H1 (cell line): ENCODE measurements around the gene MRPL40. TPM values are rescaled to one million over a fixed set of nuclear protein-coding genes. Genes with fewer than 3 reads are reported as not detected.

Source experiments
- CTCF ChIA-PET: fragments of 300-600 bp; sonication (Branson Sonifier 250); formaldehyde crosslinking; loops from one replicate; lab custom pipeline; 2021; ENCODE audit not compliant: partially characterized antibody; lab: Charles Lee
- POLR2A ChIA-PET: fragments of 300-600 bp; sonication (Branson Sonifier 250); formaldehyde crosslinking; loops from one replicate; lab custom pipeline; 2021; ENCODE audit warnings: inconsistent platforms; ENCODE audit not compliant: partially characterized antibody; lab: Charles Lee
- DNase-seq, 2 experiments: peaks; one replicate each; pipeline versions ENCODE4 v3.0.0 to v3.0.0-alpha.2; 2010 to 2022; ENCODE audit warnings: low spot score in 2 of 2, low read depth in 1 of 2, mixed read lengths in 1 of 2
- FAIRE-seq: peaks from 2 replicates; lab custom pipeline; 2011; peaks lifted over from hg19 to GRCh38; lab: Jason Lieb, UNC
- H2AFZ ChIP-seq: 2 replicates; pipeline ENCODE4 v1.8.1; 2012; ENCODE audit warnings: low read length, inconsistent platforms
- H2AK5ac ChIP-seq: 2 replicates; pipeline ENCODE4 v1.6.1; 2013; ENCODE audit warnings: low read depth, low read length
- H2BK120ac ChIP-seq: replicated peaks from 2 replicates; pipeline ENCODE3; 2013; ENCODE audit warnings: low read depth, low read length, inconsistent platforms
- H2BK12ac ChIP-seq: 2 replicates; pipeline ENCODE4 v1.6.1; 2013; ENCODE audit warnings: low read depth, low read length
- H2BK15ac ChIP-seq: 2 replicates; pipeline ENCODE4 v1.6.1; 2013; ENCODE audit warnings: low read length
- H2BK20ac ChIP-seq: 2 replicates; pipeline ENCODE4 v1.6.1; 2013; ENCODE audit warnings: low read length
- H2BK5ac ChIP-seq: 2 replicates; pipeline ENCODE4 v1.6.1; 2013; ENCODE audit warnings: low read depth, low read length
- H3K14ac ChIP-seq: 2 replicates; pipeline ENCODE4 v1.6.1; 2013; ENCODE audit warnings: inconsistent platforms; ENCODE audit not compliant: insufficient read length
- H3K18ac ChIP-seq: 2 replicates; pipeline ENCODE4 v1.6.1; 2013; ENCODE audit warnings: low read length; ENCODE audit errors: extremely low read depth
- H3K23ac ChIP-seq: 2 replicates; pipeline ENCODE4 v1.6.1; 2013; ENCODE audit warnings: inconsistent platforms; ENCODE audit not compliant: insufficient read length
- H3K23me2 ChIP-seq: 2 replicates; pipeline ENCODE4 v1.6.1; 2013; ENCODE audit warnings: low read depth, low read length
- H3K27ac ChIP-seq: 2 replicates; pipeline ENCODE4 v1.6.1; 2011; ENCODE audit warnings: low read depth, low read length, inconsistent platforms
- H3K27me3 ChIP-seq, 4 experiments: replicated peaks in 1 of 4; 1 replicate in 1 of 4; 2 replicates in 3 of 4; pipeline versions ENCODE4 v1.6.1 to v1.8.1; 2011 to 2013; ENCODE audit warnings: low read length in 3 of 4, mild to moderate bottlenecking in 3 of 4, inconsistent platforms in 2 of 4, mixed read lengths in 2 of 4, moderate library complexity in 1 of 4; ENCODE audit not compliant: control insufficient read depth in 3 of 4, insufficient read depth in 3 of 4; ENCODE audit errors: extremely low read depth in 1 of 4
- H3K36me3 ChIP-seq, 4 experiments: 2 replicates each; pipeline versions ENCODE4 v1.6.1 to v1.8.1; 2011 to 2013; ENCODE audit warnings: mild to moderate bottlenecking in 4 of 4, low read length in 3 of 4, moderate library complexity in 2 of 4, control low read depth in 1 of 4, inconsistent platforms in 1 of 4; ENCODE audit not compliant: insufficient read depth in 4 of 4, control insufficient read depth in 2 of 4
- H3K4ac ChIP-seq: replicated peaks from 2 replicates; pipeline ENCODE3; 2013; ENCODE audit warnings: low read length, low read depth, mixed read lengths, inconsistent platforms; ENCODE audit not compliant: insufficient read length
- H3K4me1 ChIP-seq, 4 experiments: replicated peaks in 1 of 4; 1 replicate in 1 of 4; 2 replicates in 3 of 4; pipeline versions ENCODE4 v1.6.1 to v1.8.1; 2011 to 2013; ENCODE audit warnings: low read length in 3 of 4, inconsistent platforms in 2 of 4, mixed read lengths in 1 of 4; ENCODE audit not compliant: insufficient read depth in 4 of 4, control insufficient read depth in 3 of 4
- H3K4me2 ChIP-seq, 2 experiments: 2 replicates each; pipeline versions ENCODE4 v1.6.1 to v1.8.1; 2011 to 2013; ENCODE audit warnings: low read depth in 2 of 2, low read length in 2 of 2, control low read depth in 1 of 2, inconsistent platforms in 1 of 2, mild to moderate bottlenecking in 1 of 2; ENCODE audit not compliant: insufficient read depth in 1 of 2
- H3K4me3 ChIP-seq, 4 experiments: fragments of 200-600, 300-600 bp in 1 of 4; sonication (generic), shearing (Covaris generic), sonication (Bioruptor Twin) in 1 of 4; 2 replicates each; pipeline versions ENCODE4 v1.5.1 to v1.8.1; 2011 to 2016; ENCODE audit warnings: low read length in 4 of 4, low read depth in 3 of 4, control low read depth in 2 of 4, inconsistent platforms in 2 of 4, mild to moderate bottlenecking in 2 of 4, mixed read lengths in 1 of 4, moderate library complexity in 1 of 4; ENCODE audit not compliant: insufficient read depth in 2 of 4; ENCODE audit errors: extremely low read depth in 1 of 4
- H3K56ac ChIP-seq: replicated peaks from 2 replicates; pipeline ENCODE3; 2013; ENCODE audit warnings: low read depth, mild to moderate bottlenecking, mixed read lengths, low read length, inconsistent platforms; ENCODE audit not compliant: insufficient read length
- H3K79me1 ChIP-seq: 2 replicates; pipeline ENCODE4 v1.6.1; 2013; ENCODE audit warnings: low read depth, low read length, control low read depth
- H3K79me2 ChIP-seq, 2 experiments: 2 replicates each; pipeline versions ENCODE4 v1.6.1 to v1.8.1; 2012 to 2013; ENCODE audit warnings: low read length in 2 of 2, mild to moderate bottlenecking in 2 of 2, inconsistent platforms in 1 of 2; ENCODE audit not compliant: insufficient read depth in 2 of 2, control insufficient read depth in 1 of 2
- H3K9ac ChIP-seq, 4 experiments: replicated peaks in 1 of 4; 1 replicate in 1 of 4; 2 replicates in 3 of 4; pipeline versions ENCODE4 v1.6.1 to v1.8.1; 2011 to 2013; ENCODE audit warnings: low read depth in 3 of 4, low read length in 3 of 4, control low read depth in 2 of 4, mild to moderate bottlenecking in 2 of 4, moderate library complexity in 2 of 4, inconsistent platforms in 1 of 4; ENCODE audit errors: extremely low read depth in 1 of 4
- H3K9me3 ChIP-seq, 2 experiments: 2 replicates each; pipeline versions ENCODE4 v1.6.1 to v1.8.1; 2012 to 2013; ENCODE audit warnings: mild to moderate bottlenecking in 2 of 2, moderate library complexity in 2 of 2, control low read depth in 1 of 2, inconsistent platforms in 1 of 2, low read depth in 1 of 2, low read length in 1 of 2, mixed read lengths in 1 of 2; ENCODE audit not compliant: insufficient read depth in 2 of 2
- H4K20me1 ChIP-seq, 2 experiments: replicated peaks in 1 of 2; 2 replicates each; pipeline versions ENCODE3 to v1.8.1; 2011 to 2013; ENCODE audit warnings: inconsistent platforms in 2 of 2, low read length in 2 of 2, mild to moderate bottlenecking in 1 of 2; ENCODE audit not compliant: insufficient read depth in 2 of 2, control insufficient read depth in 1 of 2
- H4K5ac ChIP-seq: 2 replicates; pipeline ENCODE4 v1.6.1; 2013; ENCODE audit warnings: low read length, low read depth, mixed read lengths, inconsistent platforms; ENCODE audit not compliant: insufficient read length
- H4K8ac ChIP-seq: 2 replicates; pipeline ENCODE4 v1.8.0; 2013; ENCODE audit warnings: mild to moderate bottlenecking, moderate library complexity, low read length, inconsistent platforms; ENCODE audit not compliant: insufficient read depth; ENCODE audit errors: extremely low read depth
- H4K91ac ChIP-seq: replicated peaks from 2 replicates; pipeline ENCODE3; 2013; ENCODE audit warnings: low read length, mixed read lengths, inconsistent platforms; ENCODE audit not compliant: insufficient read length
- ASH2L ChIP-seq: fragments of 200-600, 300-600 bp; sonication (generic); IDR thresholded peaks from one replicate; pipeline ENCODE4 v1.7.1; 2017; ENCODE audit warnings: low read length
- ATF2 ChIP-seq: IDR thresholded peaks from 2 replicates; pipeline ENCODE4 v1.6.1; 2012; ENCODE audit warnings: low read length, inconsistent platforms
- CHD1 ChIP-seq: IDR thresholded peaks from 2 replicates; pipeline ENCODE4 v1.6.1; 2012; ENCODE audit warnings: low read depth, low read length, improper control_type of control experiment
- EGR1 ChIP-seq: IDR thresholded peaks from 2 replicates; pipeline ENCODE4 v1.6.1; 2011; ENCODE audit warnings: low read depth, low read length, borderline replicate concordance
- EP300 ChIP-seq, 2 experiments: IDR thresholded peaks; 1 replicate in 1 of 2; 2 replicates in 1 of 2; pipeline ENCODE4 v1.6.1; 2011 to 2012; ENCODE audit warnings: low read depth in 2 of 2, low read length in 2 of 2, mild to moderate bottlenecking in 2 of 2, borderline replicate concordance in 1 of 2, inconsistent platforms in 1 of 2, moderate library complexity in 1 of 2
- GABPA ChIP-seq: IDR thresholded peaks from 2 replicates; pipeline ENCODE4 v1.6.1; 2011; ENCODE audit warnings: mild to moderate bottlenecking, low read length, moderate library complexity, borderline replicate concordance; ENCODE audit not compliant: insufficient read depth
- KDM4A ChIP-seq: IDR thresholded peaks from one replicate; pipeline ENCODE4 v1.7.1; 2012; ENCODE audit warnings: low read depth, mild to moderate bottlenecking, moderate library complexity, low read length, inconsistent platforms; ENCODE audit not compliant: severe bottlenecking
- POLR2A ChIP-seq, 2 experiments: IDR thresholded peaks; 1 replicate in 1 of 2; 2 replicates in 1 of 2; pipeline ENCODE4 v1.6.1; 2011; ENCODE audit warnings: low read depth in 2 of 2, low read length in 2 of 2, mild to moderate bottlenecking in 2 of 2; ENCODE audit errors: control extremely low read depth in 1 of 2
- SP1 ChIP-seq: IDR thresholded peaks from 2 replicates; pipeline ENCODE4 v1.6.1; 2011; ENCODE audit warnings: low read depth, low read length
- TBP ChIP-seq: IDR thresholded peaks from 2 replicates; pipeline ENCODE4 v1.6.1; 2011; ENCODE audit warnings: low read depth, low read length, improper control_type of control experiment
- TCF12 ChIP-seq: IDR thresholded peaks from 2 replicates; pipeline ENCODE4 v1.6.1; 2011; ENCODE audit warnings: low read depth, mild to moderate bottlenecking, low read length
- WGBS, 2 experiments: shearing (Covaris generic) in 1 of 2; methylation state at CpG; one replicate each; pipeline versions ENCODE4 v1.1.6 to v1.1.7; 2013 to 2015; ENCODE audit warnings: low lambda C conversion rate in 2 of 2, mixed read lengths in 2 of 2, inconsistent platforms in 1 of 2, low coverage in 1 of 2, missing lambda C conversion rate in 1 of 2; ENCODE audit not compliant: insufficient replicate concordance in 2 of 2, insufficient coverage in 1 of 2, insufficient read length in 1 of 2; ENCODE audit errors: extremely low coverage in 1 of 2, missing lambda C conversion rate in 1 of 2; 5-methylcytosine and 5-hydroxymethylcytosine counted together
- polyA plus RNA-seq, 7 experiments: library from polyadenylated mRNA; depleted of rRNA in 3 of 7; stranded (reverse) in 5 of 7; unstranded in 2 of 7; fragments of >200 nt in 5 of 7; fragments of 200-250 nt in 2 of 7; gene quantifications; 1 replicate in 5 of 7; 2 replicates in 1 of 7; 4 replicates in 1 of 7; pipeline versions ENCODE4 v1.2.1 to v1.2.3, GENCODE V29; 2011 to 2013; ENCODE audit warnings: missing spikeins in 2 of 7, mixed read lengths in 2 of 7
- total RNA-seq: library from RNA; stranded (reverse); fragmentation: NEBNext Ultra II Directional; extraction: Animal tissue kit (Norgen Biotek cat#: 25700); gene quantifications from 2 replicates; pipeline ENCODE4 v1.2.1, GENCODE V29; 2021

MRPL40 gene
- total and polyA plus RNA-seq, 2 of the 8 experiments (the other 6 are each of a cell fraction or from before 2014, with no cell fraction given): 12.4 to 14.5 TPM

- peak within 1 kb of the TSS; percentile 89; the same call in 1 of the 2 replicates for H2BK15ac ChIP-seq
- peak within 1 kb of the TSS; percentile 38 for H4K91ac ChIP-seq
- H2BK5ac ChIP-seq: peak within 1 kb of the TSS; percentile 94
- peak within 1 kb of the TSS; percentile 94; the same call in 1 of the 2 replicates for H2BK12ac ChIP-seq
- peak within 1 kb of the TSS; percentile 61 to 99 for H3K4me2 ChIP-seq
- ChIA-PET POLR2A (interaction anchor here (0.6 to 3.7 kb wide), 24 partner anchors 10 to 363 kb away, joined by 3 to 33 read pairs (median 4); partner anchors contain the start of genes C22orf39, HIRA and MRPL40), CTCF (no interaction called here)
- H2AK5ac ChIP-seq: no peak within 1 kb of the TSS
- peaks cover 5% of the 10 kb centered on the region for H3K79me1 ChIP-seq
- peak within 1 kb of the TSS; percentile 95 to 99 (median 97) for H3K9ac ChIP-seq
- H3K4me1 ChIP-seq: peaks cover 0 to 8% (median 1%) of the 10 kb centered on the region in 4 experiments; a peak in 2 of 7 replicates
- peak within 1 kb of the TSS; percentile 98 for H4K8ac ChIP-seq
- H3K56ac ChIP-seq: peak within 1 kb of the TSS; percentile 84
- peak in 1 of 2 experiments; percentile 88 for DNase-seq
- H3K27me3 ChIP-seq: no peaks in the 10 kb centered on the region
- peak within 1 kb of the TSS; percentile 100 for H3K27ac ChIP-seq
- peak within 1 kb of the TSS; percentile 99 for H3K18ac ChIP-seq
- peaks cover 4 to 14% (median 8%) of the 10 kb centered on the region in 4 experiments for H3K36me3 ChIP-seq
- peak within 1 kb of the TSS; percentile 97 for H4K5ac ChIP-seq
- H3K79me2 ChIP-seq: peaks cover 3 to 48% of the 10 kb centered on the region in 2 experiments; a peak in 3 of 4 replicates
- peak within 1 kb of the TSS; percentile 87 to 99 (median 94) for H3K4me3 ChIP-seq
- FAIRE-seq: no peak
- no peak within 1 kb of the TSS for H3K14ac ChIP-seq
- 0% methylated on average over 30 of the region's 42 CpGs; no CpG with 5 or more reads in 1 of the 2 experiments for WGBS, 2 experiments
- no peaks in the 10 kb centered on the region for H3K9me3 ChIP-seq
- peak within 1 kb of the TSS; percentile 100 for H2AFZ ChIP-seq
- H2BK120ac ChIP-seq: peak within 1 kb of the TSS; percentile 72
- peaks cover 0 to 11% of the 10 kb centered on the region in 2 experiments for H4K20me1 ChIP-seq
- H2BK20ac ChIP-seq: no peak within 1 kb of the TSS
- H3K23me2 ChIP-seq: peaks cover 14% of the 10 kb centered on the region
- peak within 1 kb of the TSS; percentile 58 for H3K4ac ChIP-seq
- no peak within 1 kb of the TSS for H3K23ac ChIP-seq
- peak; percentile 20 for TF ChIP-seq KDM4A
- TF ChIP-seq TBP: peak; percentile 75; the same call in 1 of the 2 replicates
- TF ChIP-seq ATF2: 0 out of 2 replicates have a peak, but pooled peaks have one; percentile 36
- peak; percentile 95 for TF ChIP-seq CHD1
- peak; percentile 46 for TF ChIP-seq ASH2L
- peak in 1 of 2 experiments; percentile 50; a peak in 1 of 3 replicates for TF ChIP-seq POLR2A (IDR thresholded peaks at IDR 0.05; ENCODE audit: control extremely low read depth in 1 of 2, low read depth in 2 of 2, low read length in 2 of 2)
- TF ChIP-seq SP1: 0 out of 2 replicates have a peak, but pooled peaks have one; percentile 43
- TF ChIP-seq EP300 (IDR thresholded peaks at IDR 0.05; ENCODE audit: borderline replicate concordance in 1 of 2, low read depth in 2 of 2, low read length in 2 of 2): peak in 1 of 2 experiments; percentile 99; a peak in 2 of 3 replicates
- TF ChIP-seq EGR1: peak; percentile 75; the same call in 1 of the 2 replicates
- no peak for TF ChIP-seq GABPA
- TF ChIP-seq TCF12: no peak
Measured at GRCh38 chr22:19478901-19479354, 46.6 kb downstream of the MRPL40 start, which contains the start of gene UFD1. TSS of gene UFD1 (minus strand) at chr22:19479193. CDS start at chr22:19479085, 108 bp downstream.
